HL-60 (cell line): ENCODE measurements around the gene IP6K2.

Experiments used
- GABPA ChIP-seq: IDR thresholded peaks from 2 replicates; pipeline ENCODE4 v1.6.1; 2012; ENCODE audit warnings: low read depth
- SPI1 ChIP-seq: IDR thresholded peaks from 2 replicates; pipeline ENCODE4 v1.6.1; 2012; ENCODE audit warnings: low read depth, mild to moderate bottlenecking, borderline replicate concordance
- TF ChIP-seq, protein P1 (sequence below): IDR thresholded peaks from one replicate; pipeline ENCODE4 v1.5.1; 2011; ENCODE audit warnings: low read length, control low read depth, inconsistent platforms; ENCODE audit not compliant: insufficient read depth
- TF ChIP-seq, protein P2 (sequence below): IDR thresholded peaks from 2 replicates; pipeline ENCODE4 v1.6.1; 2012; ENCODE audit warnings: low read depth; ENCODE audit not compliant: insufficient replicate concordance

DNA sequence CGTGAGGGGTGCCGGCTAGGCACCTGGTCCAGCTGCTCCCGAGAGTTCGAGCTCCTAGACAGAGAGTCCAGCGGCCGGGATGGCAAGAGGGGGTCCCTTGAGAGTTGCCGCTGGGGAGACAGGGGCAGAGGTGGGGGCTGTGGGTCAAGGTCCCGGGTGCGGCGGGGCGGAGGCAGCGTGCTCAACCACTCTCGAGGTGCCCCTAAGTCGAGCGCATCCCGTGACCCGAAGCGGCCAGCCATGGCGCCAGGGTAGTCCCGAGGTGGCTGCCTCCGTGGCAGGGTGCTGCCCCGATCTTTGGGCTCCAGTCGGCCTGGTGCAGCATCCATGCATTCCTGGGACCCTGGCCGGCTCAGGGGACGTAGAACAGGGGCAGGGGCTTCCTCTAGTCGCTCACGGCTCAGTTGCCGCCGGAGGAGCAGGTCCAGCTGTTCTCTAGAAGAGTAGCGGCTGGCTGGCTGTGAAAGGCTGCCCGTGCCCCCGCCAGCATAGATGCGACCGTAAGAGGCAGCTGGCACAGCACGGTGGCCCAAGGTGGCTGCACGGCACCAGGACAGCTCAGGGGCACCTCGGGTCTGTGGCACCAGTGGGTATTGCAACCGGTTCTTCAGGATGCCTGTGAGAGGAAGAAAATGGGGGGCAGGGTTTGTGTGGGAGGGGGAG is 76.9 kb downstream of the IP6K2 start:
- TF ChIP-seq, protein P1, sequence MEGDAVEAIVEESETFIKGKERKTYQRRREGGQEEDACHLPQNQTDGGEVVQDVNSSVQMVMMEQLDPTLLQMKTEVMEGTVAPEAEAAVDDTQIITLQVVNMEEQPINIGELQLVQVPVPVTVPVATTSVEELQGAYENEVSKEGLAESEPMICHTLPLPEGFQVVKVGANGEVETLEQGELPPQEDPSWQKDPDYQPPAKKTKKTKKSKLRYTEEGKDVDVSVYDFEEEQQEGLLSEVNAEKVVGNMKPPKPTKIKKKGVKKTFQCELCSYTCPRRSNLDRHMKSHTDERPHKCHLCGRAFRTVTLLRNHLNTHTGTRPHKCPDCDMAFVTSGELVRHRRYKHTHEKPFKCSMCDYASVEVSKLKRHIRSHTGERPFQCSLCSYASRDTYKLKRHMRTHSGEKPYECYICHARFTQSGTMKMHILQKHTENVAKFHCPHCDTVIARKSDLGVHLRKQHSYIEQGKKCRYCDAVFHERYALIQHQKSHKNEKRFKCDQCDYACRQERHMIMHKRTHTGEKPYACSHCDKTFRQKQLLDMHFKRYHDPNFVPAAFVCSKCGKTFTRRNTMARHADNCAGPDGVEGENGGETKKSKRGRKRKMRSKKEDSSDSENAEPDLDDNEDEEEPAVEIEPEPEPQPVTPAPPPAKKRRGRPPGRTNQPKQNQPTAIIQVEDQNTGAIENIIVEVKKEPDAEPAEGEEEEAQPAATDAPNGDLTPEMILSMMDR = no peak
- no peak for TF ChIP-seq SPI1
- TF ChIP-seq, protein P2, sequence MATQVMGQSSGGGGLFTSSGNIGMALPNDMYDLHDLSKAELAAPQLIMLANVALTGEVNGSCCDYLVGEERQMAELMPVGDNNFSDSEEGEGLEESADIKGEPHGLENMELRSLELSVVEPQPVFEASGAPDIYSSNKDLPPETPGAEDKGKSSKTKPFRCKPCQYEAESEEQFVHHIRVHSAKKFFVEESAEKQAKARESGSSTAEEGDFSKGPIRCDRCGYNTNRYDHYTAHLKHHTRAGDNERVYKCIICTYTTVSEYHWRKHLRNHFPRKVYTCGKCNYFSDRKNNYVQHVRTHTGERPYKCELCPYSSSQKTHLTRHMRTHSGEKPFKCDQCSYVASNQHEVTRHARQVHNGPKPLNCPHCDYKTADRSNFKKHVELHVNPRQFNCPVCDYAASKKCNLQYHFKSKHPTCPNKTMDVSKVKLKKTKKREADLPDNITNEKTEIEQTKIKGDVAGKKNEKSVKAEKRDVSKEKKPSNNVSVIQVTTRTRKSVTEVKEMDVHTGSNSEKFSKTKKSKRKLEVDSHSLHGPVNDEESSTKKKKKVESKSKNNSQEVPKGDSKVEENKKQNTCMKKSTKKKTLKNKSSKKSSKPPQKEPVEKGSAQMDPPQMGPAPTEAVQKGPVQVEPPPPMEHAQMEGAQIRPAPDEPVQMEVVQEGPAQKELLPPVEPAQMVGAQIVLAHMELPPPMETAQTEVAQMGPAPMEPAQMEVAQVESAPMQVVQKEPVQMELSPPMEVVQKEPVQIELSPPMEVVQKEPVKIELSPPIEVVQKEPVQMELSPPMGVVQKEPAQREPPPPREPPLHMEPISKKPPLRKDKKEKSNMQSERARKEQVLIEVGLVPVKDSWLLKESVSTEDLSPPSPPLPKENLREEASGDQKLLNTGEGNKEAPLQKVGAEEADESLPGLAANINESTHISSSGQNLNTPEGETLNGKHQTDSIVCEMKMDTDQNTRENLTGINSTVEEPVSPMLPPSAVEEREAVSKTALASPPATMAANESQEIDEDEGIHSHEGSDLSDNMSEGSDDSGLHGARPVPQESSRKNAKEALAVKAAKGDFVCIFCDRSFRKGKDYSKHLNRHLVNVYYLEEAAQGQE = no peak
- no peak for TF ChIP-seq GABPA
